Measurements from ENCODE around the gene KRT39. TPM values are rescaled to one million over a fixed set of nuclear protein-coding genes. Genes with fewer than 3 reads are reported as not detected.

KRT39 gene
- total RNA-seq, 4 donors from 2014 or later, result 2.5 to 13.3 TPM; not detected in 2

DNA sequence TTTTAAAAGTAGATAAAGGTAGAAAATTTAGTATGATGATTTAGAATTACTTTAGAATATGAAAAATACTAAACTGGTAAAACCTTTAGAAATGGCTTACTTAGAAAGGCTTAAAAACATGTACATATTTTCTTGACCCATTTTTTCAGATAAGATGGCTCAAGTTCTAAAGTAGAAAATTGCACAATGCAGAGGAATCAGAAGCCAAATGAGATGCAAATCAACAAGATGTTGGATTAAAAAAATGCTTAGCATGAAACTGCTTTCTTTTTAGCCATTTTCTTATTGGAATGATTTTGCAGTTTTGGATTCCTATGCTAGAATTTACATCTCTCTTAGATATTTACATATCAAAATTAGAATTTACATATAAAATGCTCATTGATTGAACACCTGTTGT, 43.7 kb upstream of the KRT39 start:
- no peaks in the 10 kb centered on the region for H3K36me3 ChIP-seq
- no peak overlapping the region for H3K27ac ChIP-seq
- no peak overlapping the region for H3K4me3 ChIP-seq
- H3K4me1 ChIP-seq, result no peaks in the 10 kb centered on the region
- no peak for TF ChIP-seq POLR2A (IDR thresholded peaks at IDR 0.05)
- no peak for TF ChIP-seq CTCF (IDR thresholded peaks at IDR 0.05)
- no peak for TF ChIP-seq POLR2AphosphoS5 (IDR thresholded peaks at IDR 0.05)
- no peak for TF ChIP-seq EP300 (IDR thresholded peaks at IDR 0.05)
- no peaks in the 10 kb centered on the region for H3K27me3 ChIP-seq
- no peaks in the 10 kb centered on the region for H3K9me3 ChIP-seq
- DNase-seq (ENCODE audit: low spot score in 2 of 2), result no peak

DNA sequence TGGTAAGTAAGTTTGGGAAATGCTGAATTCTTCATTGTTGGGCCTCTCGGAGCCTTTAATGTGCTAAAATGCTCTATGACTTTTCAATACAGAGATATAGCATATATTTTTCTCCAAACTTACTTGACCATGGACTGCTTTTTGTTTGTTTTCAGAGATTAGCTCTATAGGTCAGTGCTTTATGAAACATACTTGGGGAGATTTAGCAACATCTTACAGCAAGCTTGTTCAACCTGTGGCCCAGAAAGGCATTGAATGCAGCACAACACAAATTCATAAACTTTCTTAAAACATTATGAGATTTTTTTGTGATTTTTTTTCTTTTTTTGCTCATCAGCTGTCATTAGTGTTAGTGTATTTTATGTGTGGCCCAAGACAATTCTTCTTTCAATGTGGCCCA, 43.2 kb upstream of the KRT39 start:
- no peak for TF ChIP-seq EP300 (IDR thresholded peaks at IDR 0.05)
- no peaks in the 10 kb centered on the region for H3K9me3 ChIP-seq
- no peaks in the 10 kb centered on the region for H3K4me1 ChIP-seq
- DNase-seq (ENCODE audit: low spot score in 2 of 2), result no peak
- 90% methylated on average over 1 of the region's 1 CpG for WGBS
- H3K27ac ChIP-seq, result no peak overlapping the region
- no peaks in the 10 kb centered on the region for H3K27me3 ChIP-seq
- H3K4me3 ChIP-seq, result no peak overlapping the region
- no peaks in the 10 kb centered on the region for H3K36me3 ChIP-seq

GRCh38 chr17:41009301-41009760, 42.6 kb upstream of the KRT39 start:
- no peaks in the 10 kb centered on the region for H3K4me1 ChIP-seq
- DNase-seq (ENCODE audit: low spot score in 2 of 2), result no peak
- no peaks in the 10 kb centered on the region for H3K9me3 ChIP-seq
- H3K27ac ChIP-seq, result no peak overlapping the region
- no peak overlapping the region for H3K4me3 ChIP-seq
- no peaks in the 10 kb centered on the region for H3K27me3 ChIP-seq
- WGBS, result 68% methylated on average over 4 of the region's 4 CpGs
- TF ChIP-seq POLR2AphosphoS5 (IDR thresholded peaks at IDR 0.05), result no peak
- no peak for TF ChIP-seq CTCF (IDR thresholded peaks at IDR 0.05)
- TF ChIP-seq EP300 (IDR thresholded peaks at IDR 0.05), result no peak
- TF ChIP-seq POLR2A (IDR thresholded peaks at IDR 0.05), result no peak
- no peaks in the 10 kb centered on the region for H3K36me3 ChIP-seq

GRCh38 chr17:41008811-41009210, 42.1 kb upstream of the KRT39 start, which contains the start of gene KRTAP3-1:
Gene KRTAP3-1 (minus strand): TSS chr17:41009128. CDS start chr17:41009074, 54 bp downstream.
- no peaks in the 10 kb centered on the region for H3K9me3 ChIP-seq
- 88% methylated on average over 8 of the region's 8 CpGs for WGBS
- H3K27me3 ChIP-seq, result no peaks in the 10 kb centered on the region
- no peak within 1 kb of the TSS for H3K27ac ChIP-seq
- no peaks in the 10 kb centered on the region for H3K4me1 ChIP-seq
- no peaks in the 10 kb centered on the region for H3K36me3 ChIP-seq
- DNase-seq (ENCODE audit: low spot score in 2 of 2), result no peak
- H3K4me3 ChIP-seq, result no peak within 1 kb of the TSS
- TF ChIP-seq CTCF (IDR thresholded peaks at IDR 0.05) (no peak), POLR2AphosphoS5 (IDR thresholded peaks at IDR 0.05) (no peak), EP300 (IDR thresholded peaks at IDR 0.05) (no peak), POLR2A (IDR thresholded peaks at IDR 0.05) (no peak)

- H3K27me3 ChIP-seq, result no peaks in the 10 kb centered on the region
- 93% methylated on average over 3 of the region's 3 CpGs for WGBS
- H3K4me3 ChIP-seq, result no peak overlapping the region
- H3K36me3 ChIP-seq, result no peaks in the 10 kb centered on the region
- TF ChIP-seq CTCF (IDR thresholded peaks at IDR 0.05) (no peak), POLR2A (IDR thresholded peaks at IDR 0.05) (no peak), EP300 (IDR thresholded peaks at IDR 0.05) (no peak), POLR2AphosphoS5 (IDR thresholded peaks at IDR 0.05) (no peak)
- no peak for DNase-seq (ENCODE audit: low spot score in 2 of 2)
- H3K9me3 ChIP-seq, result no peaks in the 10 kb centered on the region
- no peak overlapping the region for H3K27ac ChIP-seq
- H3K4me1 ChIP-seq, result no peaks in the 10 kb centered on the region
Observed at GRCh38 chr17:41004397-41004796, 37.6 kb upstream of the KRT39 start.

DNA sequence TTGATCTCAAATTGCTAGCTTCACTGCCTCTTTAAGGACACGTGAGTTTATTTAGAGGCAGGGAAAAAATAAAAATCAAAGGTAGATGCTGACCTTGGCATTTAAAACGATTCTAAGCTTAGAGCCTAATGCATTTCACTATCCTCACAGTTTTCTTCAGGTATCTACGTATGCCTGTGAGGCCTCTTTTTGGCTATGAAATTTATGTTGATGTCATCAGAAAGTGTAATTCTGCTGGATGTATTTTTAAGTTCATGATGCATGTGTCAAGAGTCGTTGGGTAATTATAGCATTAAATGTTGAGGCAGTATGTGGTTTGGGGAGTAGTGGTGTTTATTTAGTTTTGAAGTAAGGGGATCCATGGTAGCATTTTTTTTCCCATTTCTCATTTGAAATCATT, 37.2 kb upstream of the KRT39 start:
- Histone ChIP-seq H3K27me3 (no peaks in the 10 kb centered on the region), H3K9me3 (no peaks in the 10 kb centered on the region), H3K36me3 (no peaks in the 10 kb centered on the region), H3K4me1 (no peaks in the 10 kb centered on the region), H3K4me3 (no peak overlapping the region), H3K27ac (no peak overlapping the region)
- 60% methylated on average over 4 of the region's 4 CpGs for WGBS
- TF ChIP-seq EP300 (IDR thresholded peaks at IDR 0.05) (no peak), POLR2A (IDR thresholded peaks at IDR 0.05) (no peak), CTCF (IDR thresholded peaks at IDR 0.05) (no peak), POLR2AphosphoS5 (IDR thresholded peaks at IDR 0.05) (no peak)
- DNase-seq (ENCODE audit: low spot score in 2 of 2), result no peak

All from suprapubic skin (tissue), 4 donors.